ENCODE data around the gene TMEM61.

GRCh38 chr1:54996869-54997710, 16.7 kb downstream of the TMEM61 start:
- TF ChIP-seq, protein P1, sequence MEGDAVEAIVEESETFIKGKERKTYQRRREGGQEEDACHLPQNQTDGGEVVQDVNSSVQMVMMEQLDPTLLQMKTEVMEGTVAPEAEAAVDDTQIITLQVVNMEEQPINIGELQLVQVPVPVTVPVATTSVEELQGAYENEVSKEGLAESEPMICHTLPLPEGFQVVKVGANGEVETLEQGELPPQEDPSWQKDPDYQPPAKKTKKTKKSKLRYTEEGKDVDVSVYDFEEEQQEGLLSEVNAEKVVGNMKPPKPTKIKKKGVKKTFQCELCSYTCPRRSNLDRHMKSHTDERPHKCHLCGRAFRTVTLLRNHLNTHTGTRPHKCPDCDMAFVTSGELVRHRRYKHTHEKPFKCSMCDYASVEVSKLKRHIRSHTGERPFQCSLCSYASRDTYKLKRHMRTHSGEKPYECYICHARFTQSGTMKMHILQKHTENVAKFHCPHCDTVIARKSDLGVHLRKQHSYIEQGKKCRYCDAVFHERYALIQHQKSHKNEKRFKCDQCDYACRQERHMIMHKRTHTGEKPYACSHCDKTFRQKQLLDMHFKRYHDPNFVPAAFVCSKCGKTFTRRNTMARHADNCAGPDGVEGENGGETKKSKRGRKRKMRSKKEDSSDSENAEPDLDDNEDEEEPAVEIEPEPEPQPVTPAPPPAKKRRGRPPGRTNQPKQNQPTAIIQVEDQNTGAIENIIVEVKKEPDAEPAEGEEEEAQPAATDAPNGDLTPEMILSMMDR (IDR thresholded peaks at IDR 0.05; ENCODE audit: insufficient read depth, low read length, poor library complexity, severe bottlenecking): no peak
- no peak for TF ChIP-seq EZH2phosphoT487 (conservative IDR thresholded peaks at IDR 0.05; ENCODE audit: low read length)

Measured in SU-DHL-6 (cell line).